Fibroblast of lung (primary cell): ENCODE results near the gene CDK10.

ENCODE experiments used
- CTCF ChIP-seq, 2 donors: IDR thresholded peaks in 1 of 2; conservative IDR thresholded peaks in 1 of 2; 1 replicate in 1 of 2; 2 replicates in 1 of 2; pipeline ENCODE4 v1.5.1; 2011 to 2012; ENCODE audit warnings: low read length in 2 of 2, control low read depth in 1 of 2, inconsistent platforms in 1 of 2, low read depth in 1 of 2, mild to moderate bottlenecking in 1 of 2
- EZH2 ChIP-seq: IDR thresholded peaks from 2 replicates; pipeline ENCODE4 v1.5.1; 2012; ENCODE audit warnings: low read length, control low read depth, mild to moderate bottlenecking; ENCODE audit errors: missing control alignments

GRCh38 chr16:89646270-89646669, 40.2 kb upstream of the CDK10 start:
- TF ChIP-seq CTCF (conservative IDR thresholded peaks at IDR 0.05 in 1 of 2, IDR thresholded peaks at IDR 0.05 in 1 of 2; ENCODE audit: low read depth in 1 of 2, low read length in 2 of 2) (no peak), EZH2 (no peak)
